Gastroesophageal sphincter (tissue), 4 donors: ENCODE data around the gene KIRREL3. TPM values are rescaled to one million over a fixed set of nuclear protein-coding genes. Genes with fewer than 3 reads are reported as not detected.

ENCODE experiments used
- ATAC-seq: fragments of 150-250 bp; one replicate; pipeline ENCODE4 v1.9.1; 2016; ENCODE audit warnings: mild to moderate bottlenecking, moderate library complexity
- H3K27ac ChIP-seq, 4 donors: fragments of 200-600 bp; sonication (generic) in 3 of 4; 1 replicate in 3 of 4; 2 replicates in 1 of 4; pipeline ENCODE4 v1.5.1; 2016 to 2019
- H3K27me3 ChIP-seq: fragments of 200-600 bp; sonication (generic); one replicate; pipeline ENCODE4 v1.5.1; 2019
- H3K36me3 ChIP-seq, 2 donors: fragments of 200-600 bp; sonication (generic); one replicate each; pipeline ENCODE4 v1.5.1; 2019; ENCODE audit warnings: control low read depth in 1 of 2
- H3K4me1 ChIP-seq, 3 donors: fragments of 200-600 bp; sonication (generic); 1 replicate in 2 of 3; 2 replicates in 1 of 3; pipeline ENCODE4 v1.5.1; 2016 to 2019; ENCODE audit warnings: control low read depth in 2 of 3
- H3K4me3 ChIP-seq, 2 donors: fragments of 200-600 bp; sonication (generic); one replicate each; pipeline ENCODE4 v1.5.1; 2019; ENCODE audit warnings: mild to moderate bottlenecking in 1 of 2, moderate library complexity in 1 of 2
- H3K9me3 ChIP-seq, 3 donors: fragments of 200-600 bp; sonication (generic); one replicate each; pipeline ENCODE4 v1.5.1; 2017 to 2019; ENCODE audit warnings: control low read depth in 2 of 3
- CTCF ChIP-seq, 4 experiments: fragments of 200-600 bp in 2 of 4; fragments of 450-650 bp in 2 of 4; sonication (generic) in 1 of 4; IDR thresholded peaks; one replicate each; pipeline ENCODE4 v1.5.1; 2017 to 2019; ENCODE audit warnings: antibody characterized with exemption in 4 of 4, mild to moderate bottlenecking in 2 of 4, moderate library complexity in 2 of 4
- EP300 ChIP-seq: sonication (generic); formaldehyde crosslinking; IDR thresholded peaks from one replicate; pipeline ENCODE4 v1.6.1; 2017; ENCODE audit warnings: antibody characterized with exemption, mild to moderate bottlenecking
- POLR2A ChIP-seq, 2 donors: fragments of 450-650 bp; IDR thresholded peaks; one replicate each; pipeline ENCODE4 v1.6.1; 2017; ENCODE audit warnings: antibody characterized with exemption in 2 of 2, mild to moderate bottlenecking in 2 of 2, moderate library complexity in 1 of 2
- POLR2AphosphoS5 ChIP-seq: sonication (generic); formaldehyde crosslinking; IDR thresholded peaks from one replicate; pipeline ENCODE4 v1.6.1; 2017; ENCODE audit warnings: antibody characterized with exemption
- WGBS, 2 donors: methylation state at CpG; one replicate each; pipeline ENCODE4 v1.1.5; 2018; ENCODE audit warnings: low coverage in 1 of 2; 5-methylcytosine and 5-hydroxymethylcytosine counted together
- total RNA-seq, 4 donors: library from RNA; depleted of rRNA; stranded (reverse); fragments of >200 nt; gene quantifications; one replicate each; pipeline ENCODE4 v1.1.0, GENCODE V29; 2016

KIRREL3 gene
- total RNA-seq, 4 donors from 2014 or later, result 0.54 to 3.9 (median 1.4) TPM

- no peak for ATAC-seq
- WGBS, 2 donors, result 52 to 80% methylated on average over 1 to 3 of the region's 4 CpGs
- peaks cover 43% of the 10 kb centered on the region for H3K27me3 ChIP-seq
- no peak overlapping the region for H3K27ac ChIP-seq
- TF ChIP-seq EP300, result no peak
- H3K36me3 ChIP-seq, result no peaks in the 10 kb centered on the region
- no peak overlapping the region for H3K4me3 ChIP-seq
- H3K9me3 ChIP-seq, result no peaks in the 10 kb centered on the region
- H3K4me1 ChIP-seq, result no peaks in the 10 kb centered on the region
Measured at GRCh38 chr11:126538071-126538470, 462.5 kb downstream of the KIRREL3 start.

GRCh38 chr11:126537492-126537891, 463.1 kb downstream of the KIRREL3 start:
- TF ChIP-seq EP300 (no peak), POLR2A (IDR thresholded peaks at IDR 0.05) (no peak), CTCF (IDR thresholded peaks at IDR 0.05) (no peak), POLR2AphosphoS5 (no peak)
- no peak for ATAC-seq
- Histone ChIP-seq H3K4me3 (no peak overlapping the region), H3K27me3 (peaks cover 47% of the 10 kb centered on the region), H3K9me3 (no peaks in the 10 kb centered on the region), H3K27ac (no peak overlapping the region), H3K4me1 (no peaks in the 10 kb centered on the region), H3K36me3 (no peaks in the 10 kb centered on the region)
- 87 to 96% methylated on average over 4 of the region's 4 CpGs for WGBS, 2 donors

GRCh38 chr11:126534141-126534805, 466.3 kb downstream of the KIRREL3 start:
- H3K9me3 ChIP-seq, result no peaks in the 10 kb centered on the region
- no peaks in the 10 kb centered on the region for H3K4me1 ChIP-seq
- peaks cover 68% of the 10 kb centered on the region for H3K27me3 ChIP-seq
- H3K4me3 ChIP-seq, result no peak overlapping the region
- no peak for ATAC-seq
- H3K27ac ChIP-seq, result no peak overlapping the region
- no peak for TF ChIP-seq POLR2AphosphoS5
- TF ChIP-seq EP300, result no peak
- no peak for TF ChIP-seq CTCF (IDR thresholded peaks at IDR 0.05)
- no peak for TF ChIP-seq POLR2A (IDR thresholded peaks at IDR 0.05)
- WGBS, 2 donors, result 60% methylated on average over 1 of the region's 17 CpGs; no CpG with 5 or more reads in 1 of the 2 donors
- H3K36me3 ChIP-seq, result no peaks in the 10 kb centered on the region

- Histone ChIP-seq H3K4me1 (no peaks in the 10 kb centered on the region), H3K27ac (no peak overlapping the region), H3K4me3 (no peak overlapping the region), H3K36me3 (no peaks in the 10 kb centered on the region), H3K9me3 (no peaks in the 10 kb centered on the region), H3K27me3 (peaks cover 62% of the 10 kb centered on the region)
- TF ChIP-seq POLR2AphosphoS5 (no peak), EP300 (no peak), POLR2A (IDR thresholded peaks at IDR 0.05) (no peak), CTCF (IDR thresholded peaks at IDR 0.05) (no peak)
- ATAC-seq, result no peak
- 100% methylated on average over 2 of the region's 6 CpGs; no CpG with 5 or more reads in 1 of the 2 donors for WGBS, 2 donors
Measured at GRCh38 chr11:126533560-126533959, 467.0 kb downstream of the KIRREL3 start.

- no peak for TF ChIP-seq POLR2A (IDR thresholded peaks at IDR 0.05)
- no peak for TF ChIP-seq CTCF (IDR thresholded peaks at IDR 0.05)
- no peak for TF ChIP-seq POLR2AphosphoS5
- no peak for TF ChIP-seq EP300
- Histone ChIP-seq H3K9me3 (no peaks in the 10 kb centered on the region), H3K4me1 (no peaks in the 10 kb centered on the region), H3K4me3 (no peak overlapping the region), H3K27me3 (peaks cover 74% of the 10 kb centered on the region), H3K27ac (no peak overlapping the region), H3K36me3 (no peaks in the 10 kb centered on the region)
- 77 to 93% methylated on average over 5 of the region's 8 CpGs for whole genome bisulfite sequencing, 2 donors
- no peak for ATAC-seq
Measured at GRCh38 chr11:126530416-126530815, 470.2 kb downstream of the KIRREL3 start.
